HG02588 (cell line): Measurements from ENCODE around the gene ANO1.

Experiments used
- ATAC-seq: cut with Tn5 transposase; IDR thresholded peaks from one replicate; pipeline ENCODE4 v1.9.1; 2021; ENCODE audit warnings: mild to moderate bottlenecking, moderate library complexity; ENCODE audit not compliant: unreplicated experiment

ANO1 gene

DNA sequence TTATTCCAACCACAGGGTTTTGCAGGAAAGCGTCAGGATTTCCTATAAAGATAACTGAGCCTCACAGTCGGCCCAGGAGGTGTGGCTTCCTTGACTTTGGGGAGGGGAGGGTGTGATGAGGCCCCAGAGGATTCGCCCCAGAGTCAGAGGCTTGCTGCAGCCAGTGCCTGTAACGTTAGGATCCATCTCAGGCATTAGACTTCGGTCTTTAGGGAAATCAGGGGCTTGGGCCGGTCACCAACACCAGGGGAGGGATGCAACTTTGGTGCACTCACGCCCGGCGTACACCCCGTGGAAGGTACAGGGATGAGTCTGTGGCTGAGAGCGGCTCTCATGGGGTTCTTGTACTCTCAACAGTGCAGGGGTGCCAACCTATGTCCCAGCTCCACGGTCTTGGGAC, 5.7 kb upstream of the ANO1 start:
- ATAC-seq = no peak

DNA sequence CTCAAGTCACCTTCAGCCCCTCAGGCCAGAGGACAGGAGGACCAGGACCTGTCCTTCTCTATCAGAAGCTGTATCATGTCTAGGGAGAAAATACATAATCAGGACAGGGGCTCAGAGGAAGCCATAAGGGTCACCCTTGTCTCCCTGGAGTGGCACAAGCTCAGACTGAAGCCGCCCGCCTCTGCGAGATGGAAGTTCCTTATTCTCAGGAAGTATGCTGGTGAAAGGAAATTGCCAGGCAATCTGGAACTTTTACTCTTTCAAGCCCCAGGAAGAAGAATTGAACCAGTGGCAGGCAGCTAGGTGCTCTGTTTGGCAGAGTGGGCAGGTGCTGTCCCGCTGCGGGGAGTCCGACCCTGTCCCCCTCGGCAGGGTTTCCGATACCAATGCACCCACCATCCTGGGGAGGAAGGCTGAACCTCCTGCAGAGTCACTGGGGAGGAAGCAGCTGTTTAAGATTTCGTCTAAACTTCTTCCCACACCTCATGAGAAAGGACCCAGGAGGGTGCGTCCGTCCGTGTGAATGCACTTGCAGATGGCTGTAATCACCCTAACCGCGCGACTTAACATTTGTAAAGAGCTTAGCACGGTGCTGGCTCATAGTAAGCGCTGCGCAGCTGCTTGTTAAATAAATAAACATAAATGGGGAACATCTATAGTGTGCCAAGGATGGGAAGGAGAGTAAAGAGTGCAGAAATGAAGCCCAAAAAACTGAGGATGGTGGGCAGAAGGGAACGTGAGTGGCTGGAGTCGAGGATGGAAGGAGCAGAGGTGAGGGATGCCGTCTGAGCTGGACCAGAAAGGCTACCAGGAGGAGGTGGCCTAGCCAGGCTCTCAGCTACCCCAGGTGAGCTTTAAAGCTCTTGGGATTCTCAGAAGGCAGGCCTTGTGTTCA, 5.0 kb upstream of the ANO1 start:
- no peak for ATAC-seq

DNA sequence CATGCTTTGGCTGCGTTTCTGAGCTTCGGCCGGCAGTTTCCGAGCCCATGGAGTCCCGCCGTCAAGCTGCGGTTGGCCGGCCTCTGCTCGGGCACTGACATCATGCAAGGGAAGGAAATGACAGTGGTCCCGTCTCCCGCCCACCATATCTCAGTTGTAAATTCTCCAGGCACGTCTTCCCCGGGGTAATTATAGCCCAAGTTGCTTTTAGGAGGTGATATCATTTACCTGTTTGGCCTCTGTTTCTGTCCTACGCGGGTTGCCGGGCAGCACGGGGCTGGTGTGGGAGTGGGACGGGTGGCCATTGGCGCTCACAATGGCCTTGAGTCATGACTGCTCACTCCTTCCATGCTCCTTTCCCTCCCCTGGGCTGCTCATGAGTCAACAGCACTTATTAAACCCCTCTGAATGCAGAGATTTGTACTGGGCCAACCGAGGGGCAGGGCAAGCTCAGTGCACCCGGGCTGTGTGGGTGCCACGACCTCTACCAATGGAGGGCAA, 4.2 kb upstream of the ANO1 start:
- ATAC-seq = no peak

DNA sequence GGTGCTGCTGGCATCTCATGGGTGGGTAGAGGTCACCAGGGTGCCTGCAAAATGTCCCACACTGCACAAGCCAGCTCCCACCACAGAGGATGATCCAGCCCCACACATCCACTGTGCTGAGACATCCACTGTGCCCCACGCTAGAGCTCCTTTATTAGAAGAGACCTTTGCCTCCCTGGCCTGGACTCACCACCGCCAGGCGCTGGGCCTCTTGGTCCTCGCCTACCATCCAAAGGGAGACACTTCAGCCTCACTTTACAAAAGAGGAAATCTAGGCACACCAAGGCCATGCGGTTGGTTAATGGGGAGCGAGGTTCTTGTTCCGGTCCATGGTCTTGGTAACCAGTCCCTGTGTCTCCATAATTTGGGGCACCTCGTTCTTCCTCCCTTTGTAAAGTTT, 3.4 kb upstream of the ANO1 start:
- no peak for ATAC-seq

DNA sequence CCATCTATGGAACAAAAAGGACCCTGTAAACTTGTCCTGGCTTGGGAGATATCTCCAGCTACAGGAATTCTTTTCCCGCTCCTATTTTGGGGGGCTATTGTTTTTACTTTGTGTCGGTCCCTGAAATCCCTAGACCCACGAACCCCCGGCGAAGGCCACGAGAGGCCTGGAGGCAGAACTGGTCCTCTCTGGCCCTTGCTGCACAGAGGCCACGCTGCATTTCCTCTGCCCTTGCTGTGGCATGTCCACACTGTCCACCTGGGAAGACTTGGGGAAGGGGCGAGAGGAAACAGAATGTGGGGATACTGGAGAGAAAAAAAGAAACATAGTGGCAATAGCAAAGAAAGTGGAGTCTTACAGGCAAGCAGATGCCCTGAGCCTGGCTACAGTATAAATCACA, 2.3 kb upstream of the ANO1 start:
- ATAC-seq = no peak

DNA sequence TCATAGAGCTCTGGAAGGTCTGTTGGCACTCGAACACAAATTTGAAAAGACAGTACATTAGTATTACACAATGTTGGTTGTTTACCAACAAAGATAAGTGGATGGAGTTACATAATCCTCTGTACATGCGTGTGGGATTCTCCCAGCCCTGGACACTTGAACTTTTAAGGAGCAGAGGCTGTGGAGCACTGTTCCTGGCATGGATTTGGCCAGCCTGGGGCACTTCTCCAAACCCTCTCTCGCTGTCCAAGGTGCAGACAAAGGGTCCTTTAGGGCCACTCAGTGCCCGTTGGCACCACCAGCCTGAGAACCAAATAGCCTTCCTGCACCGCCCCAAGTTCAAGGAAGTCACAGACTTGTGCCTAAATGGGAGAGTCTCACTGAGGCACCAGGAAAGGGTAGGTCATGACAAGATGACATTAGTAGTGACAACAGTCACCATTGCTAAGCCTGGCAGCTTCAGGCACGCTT, 1.6 kb upstream of the ANO1 start:
- no peak for ATAC-seq

DNA sequence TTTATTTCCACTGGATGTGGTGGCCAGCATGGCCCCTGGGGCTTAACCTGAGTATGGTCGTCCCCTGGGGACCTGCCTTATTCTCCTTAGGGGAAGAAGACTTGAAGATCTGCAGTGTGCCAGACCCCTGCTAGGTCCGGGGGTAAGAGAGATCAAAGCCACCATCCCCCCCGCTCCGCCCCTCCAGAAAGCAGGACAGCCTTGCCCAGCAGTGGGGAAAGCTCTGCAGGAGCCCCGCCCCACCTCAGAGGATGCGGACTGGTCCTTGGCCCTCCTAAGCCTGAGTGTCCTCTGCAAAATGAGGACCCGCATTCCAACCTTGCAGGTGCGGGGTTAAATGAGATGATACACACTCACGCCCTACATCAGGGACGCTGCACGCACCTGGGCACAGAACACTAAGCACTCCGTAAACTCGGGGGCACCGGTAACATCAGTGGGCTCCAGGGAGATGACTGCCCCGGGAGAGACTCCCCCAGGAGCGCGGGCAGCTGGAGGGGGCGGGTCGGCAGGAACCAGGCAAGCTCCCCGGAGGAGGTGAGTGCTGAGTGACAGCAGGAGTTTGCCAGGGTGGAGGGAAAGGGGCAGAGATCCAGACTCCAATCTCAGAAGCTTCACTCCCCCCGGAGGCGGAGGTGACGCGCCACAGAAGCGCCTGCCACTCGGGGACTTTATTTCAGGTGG, 564 bp upstream of the ANO1 start:
- ATAC-seq = no peak

DNA sequence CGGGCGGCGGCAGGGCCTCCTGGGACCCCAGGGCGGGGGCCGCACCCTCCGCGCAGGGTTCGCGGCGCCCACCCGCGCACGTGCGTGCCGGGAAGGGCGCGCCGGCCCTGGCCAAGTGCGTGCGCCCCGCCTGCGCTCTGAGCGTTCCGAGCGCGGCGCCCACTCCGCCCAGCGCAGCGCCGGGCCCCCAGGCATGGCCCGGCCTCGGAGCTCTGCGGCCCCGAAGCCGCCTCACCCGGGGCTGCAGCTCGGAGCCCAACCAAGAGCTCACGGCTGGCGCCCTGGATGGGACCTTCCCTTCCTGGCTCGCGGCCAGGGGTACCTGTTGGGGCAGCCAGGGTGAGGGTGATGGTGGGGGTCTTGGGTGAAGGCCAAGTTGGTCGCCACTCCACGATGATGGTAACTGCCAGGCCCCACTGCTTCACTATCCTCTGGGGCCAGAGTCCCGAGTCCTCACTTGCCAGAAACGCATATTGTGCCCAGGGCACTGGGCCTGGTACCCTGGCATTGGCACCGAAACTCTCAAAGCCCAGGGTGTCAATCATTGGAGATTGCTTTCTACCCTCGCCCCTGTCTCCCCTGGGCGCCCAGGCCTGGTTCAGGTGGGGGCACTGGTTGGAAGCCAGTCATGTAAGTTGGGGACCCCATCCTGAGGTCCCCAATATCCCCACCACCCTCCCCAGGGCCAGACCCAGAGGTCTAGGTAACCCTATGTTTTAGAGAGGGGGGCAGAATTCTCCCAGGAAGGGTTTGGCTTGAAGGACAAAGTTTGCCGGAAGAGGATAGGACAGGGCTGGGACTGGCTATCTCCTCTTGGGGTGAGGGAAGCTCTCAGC, 882 bp downstream of the ANO1 start:
- ATAC-seq = no peak

DNA sequence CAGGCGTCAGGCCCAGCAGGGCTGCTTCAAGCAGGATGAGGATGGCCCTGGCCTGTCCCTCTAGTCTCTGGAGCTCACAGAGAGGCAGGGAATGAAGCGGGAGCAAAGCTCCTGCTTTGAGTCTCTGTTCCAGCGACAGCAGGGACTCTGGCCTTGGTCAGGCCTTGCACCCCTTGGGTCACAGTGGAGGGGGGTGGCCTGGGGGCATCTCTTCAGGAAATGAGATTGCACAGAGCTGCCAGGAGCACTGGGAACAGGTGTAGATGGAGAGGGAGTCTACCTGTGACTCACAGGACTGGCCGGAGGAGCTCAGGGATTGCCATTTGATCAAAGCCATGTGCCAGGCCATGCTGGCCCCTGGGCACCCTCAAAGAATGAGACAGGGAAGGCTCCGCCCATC, 1.6 kb downstream of the ANO1 start:
- no peak for ATAC-seq

DNA sequence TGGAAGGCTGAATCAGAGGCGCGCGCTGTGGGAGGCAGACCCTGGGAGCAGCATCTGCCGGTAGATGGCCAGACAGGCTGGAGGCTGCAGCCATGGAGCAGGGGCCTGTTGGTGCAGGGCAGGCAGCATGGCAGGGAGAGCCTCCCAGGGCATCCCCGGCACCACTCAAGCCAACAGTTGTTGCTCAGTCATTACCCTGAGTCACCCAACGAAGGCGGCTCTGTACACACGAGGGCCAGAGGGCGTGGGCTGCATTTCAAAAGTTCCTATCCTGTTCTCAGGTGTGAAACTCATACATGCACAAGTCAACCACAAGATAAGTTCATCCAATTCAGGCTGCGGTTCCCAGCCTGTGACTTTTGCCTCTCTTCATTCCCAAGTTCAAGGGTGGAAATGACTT, 2.6 kb downstream of the ANO1 start:
- no peak for ATAC-seq

DNA sequence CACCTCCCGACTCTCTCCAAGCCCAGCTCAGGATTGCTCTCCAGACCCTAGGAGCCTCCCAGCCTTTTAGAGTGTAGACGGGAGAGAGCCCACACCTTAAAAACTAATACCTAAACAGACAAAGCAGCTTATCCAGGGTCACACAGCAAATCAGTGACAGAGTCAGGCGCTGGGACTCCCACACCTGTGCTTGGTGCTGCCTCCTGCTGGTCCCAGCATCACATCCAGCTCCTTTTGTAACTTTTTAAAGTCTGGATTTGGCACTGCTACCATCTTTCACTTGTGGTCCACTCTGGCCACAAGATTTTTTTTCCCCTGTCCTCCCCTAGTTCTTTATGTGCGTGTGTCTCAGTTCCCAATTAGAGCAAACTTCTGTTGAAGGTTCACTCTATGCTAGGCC, 4.7 kb downstream of the ANO1 start:
- ATAC-seq = no peak

DNA sequence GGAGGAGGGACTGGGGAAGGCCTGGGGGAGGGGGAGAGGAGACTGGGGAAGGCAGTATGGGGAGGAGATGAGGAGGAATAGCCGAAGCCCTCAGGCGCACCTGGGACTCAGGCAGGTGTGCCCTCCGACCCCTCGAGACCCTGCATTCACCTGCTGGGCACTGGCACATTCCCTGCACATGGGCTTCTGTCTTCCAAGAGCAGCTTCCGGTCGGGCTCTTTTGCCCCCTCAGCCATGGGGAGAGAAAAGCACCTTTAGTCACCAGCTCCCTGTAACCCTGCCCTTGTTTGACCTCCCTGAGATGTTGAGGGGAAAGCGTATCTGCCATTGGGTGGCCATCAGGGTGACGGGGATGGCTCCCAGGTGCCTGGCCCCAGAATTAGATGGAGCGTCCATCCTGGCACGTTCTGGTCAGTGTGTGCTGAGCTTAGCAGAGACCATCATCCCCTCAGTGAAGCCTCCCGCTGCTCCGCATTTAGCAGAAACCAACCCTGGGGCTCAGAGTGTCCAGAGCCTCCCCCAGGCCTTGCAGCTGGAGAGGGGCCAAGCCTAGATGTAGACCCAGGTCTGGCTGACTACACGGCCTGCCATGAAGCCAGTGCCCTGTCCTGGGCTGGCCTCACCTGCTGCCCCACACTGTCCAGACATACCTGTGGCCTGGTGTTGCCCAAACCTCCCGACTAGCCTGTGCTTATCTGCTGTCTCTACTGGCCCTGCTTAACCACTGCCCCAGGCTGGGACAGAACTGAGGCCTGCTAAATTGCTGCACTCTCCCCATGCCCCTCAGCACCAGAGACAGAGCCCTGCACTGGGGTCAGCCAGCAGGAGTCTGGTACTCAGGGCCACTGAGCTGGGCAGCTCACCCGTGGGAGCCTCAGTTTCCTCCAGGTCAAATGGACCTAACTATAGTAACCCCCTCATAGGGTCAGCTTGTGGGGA, 6.2 kb downstream of the ANO1 start:
- no peak for ATAC-seq

DNA sequence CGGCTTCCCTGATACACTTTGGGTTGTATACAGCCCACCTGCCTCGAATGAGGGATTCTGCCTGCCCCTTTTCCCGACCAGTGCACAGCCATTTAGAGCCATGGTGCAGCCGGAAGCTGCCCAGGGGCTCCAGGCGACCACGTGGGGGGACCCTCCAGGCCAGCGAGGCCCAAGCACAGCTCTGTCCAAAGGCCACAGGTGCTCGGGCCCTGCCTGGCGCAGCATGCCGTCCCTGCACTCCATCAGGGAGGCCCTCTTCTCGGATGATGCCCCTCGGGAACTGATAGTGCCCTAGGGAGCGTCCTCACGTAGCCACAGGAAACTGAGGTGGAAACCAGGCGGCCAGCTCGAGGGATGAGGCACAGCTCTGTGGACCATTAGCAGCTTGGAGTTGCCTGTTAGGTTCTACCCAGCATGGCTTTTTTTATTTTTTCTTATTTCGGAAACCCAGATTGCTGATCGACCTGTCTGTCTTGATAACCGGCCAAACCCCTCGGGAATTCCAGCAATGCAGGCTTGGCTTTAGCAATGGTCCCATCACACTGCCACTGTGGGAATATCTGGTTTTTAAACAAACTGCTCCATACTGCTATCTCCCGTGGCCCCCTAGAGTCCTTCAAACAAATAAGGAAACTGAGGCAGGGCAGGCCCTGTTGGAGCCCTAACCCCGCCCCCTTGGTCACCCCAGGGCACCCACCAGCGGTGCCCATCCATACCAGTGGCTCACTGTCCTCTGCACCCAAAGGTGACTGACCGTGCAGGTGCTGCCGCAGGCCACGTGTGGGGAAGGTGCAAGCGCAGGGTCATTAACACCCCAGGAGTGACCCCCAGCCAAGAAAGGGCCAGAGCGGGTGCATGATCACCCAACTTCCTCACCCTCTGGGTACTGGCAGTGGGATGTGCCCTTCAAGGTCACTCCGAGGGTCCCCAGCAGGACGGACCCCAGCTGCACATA, 8.0 kb downstream of the ANO1 start:
- ATAC-seq = no peak

DNA sequence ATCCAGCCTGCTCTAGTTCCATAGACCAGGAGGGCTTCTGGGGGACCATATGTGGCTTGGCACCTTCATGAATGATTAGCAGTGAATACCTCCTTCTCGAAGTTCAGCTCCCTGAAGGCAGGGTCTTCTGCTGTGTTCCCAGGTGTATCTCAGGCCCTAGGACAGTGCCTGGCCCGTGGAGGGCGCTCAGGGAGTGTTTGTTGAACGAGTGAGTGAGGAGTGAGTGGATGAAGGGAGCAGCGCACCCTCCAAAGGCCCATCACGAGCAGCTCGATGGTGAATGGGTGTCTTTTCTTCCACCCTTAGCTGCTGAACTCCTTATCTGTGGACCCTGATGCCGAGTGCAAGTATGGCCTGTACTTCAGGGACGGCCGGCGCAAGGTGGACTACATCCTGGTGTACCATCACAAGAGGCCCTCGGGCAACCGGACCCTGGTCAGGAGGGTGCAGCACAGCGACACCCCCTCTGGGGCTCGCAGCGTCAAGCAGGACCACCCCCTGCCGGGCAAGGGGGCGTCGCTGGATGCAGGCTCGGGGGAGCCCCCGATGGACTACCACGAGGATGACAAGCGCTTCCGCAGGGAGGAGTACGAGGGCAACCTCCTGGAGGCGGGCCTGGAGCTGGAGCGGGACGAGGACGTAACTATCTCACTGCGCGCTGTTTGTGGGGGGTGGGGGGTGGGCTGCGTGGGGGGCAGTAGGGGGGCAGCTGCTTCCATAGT, 9.5 kb downstream of the ANO1 start:
- no peak for ATAC-seq

DNA sequence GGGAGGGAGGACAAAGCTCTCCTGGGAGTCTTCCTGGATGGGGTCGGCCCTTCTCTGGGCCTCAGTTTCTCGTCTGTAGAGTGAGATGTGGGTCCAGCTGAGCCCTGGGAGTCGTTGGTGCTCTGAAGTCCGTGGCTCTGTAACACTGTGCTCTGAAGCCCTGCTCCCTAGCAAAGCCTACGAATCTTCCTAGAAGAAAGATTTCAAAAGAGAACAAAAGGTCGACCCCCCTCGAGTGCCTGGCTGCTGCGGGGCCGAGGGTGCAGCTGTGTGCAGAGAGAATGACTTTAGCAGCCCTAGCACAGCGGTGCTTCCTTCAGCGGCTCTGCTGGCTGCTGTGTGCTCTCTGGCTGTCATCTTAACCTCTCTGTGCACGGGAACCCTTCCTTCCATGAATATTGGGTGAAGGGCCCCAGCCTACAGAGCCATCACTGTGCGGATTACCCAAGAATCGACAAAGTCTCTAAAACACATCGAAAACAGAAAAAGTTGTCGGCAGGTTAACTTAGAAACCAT, 10.7 kb downstream of the ANO1 start:
- no peak for ATAC-seq

DNA sequence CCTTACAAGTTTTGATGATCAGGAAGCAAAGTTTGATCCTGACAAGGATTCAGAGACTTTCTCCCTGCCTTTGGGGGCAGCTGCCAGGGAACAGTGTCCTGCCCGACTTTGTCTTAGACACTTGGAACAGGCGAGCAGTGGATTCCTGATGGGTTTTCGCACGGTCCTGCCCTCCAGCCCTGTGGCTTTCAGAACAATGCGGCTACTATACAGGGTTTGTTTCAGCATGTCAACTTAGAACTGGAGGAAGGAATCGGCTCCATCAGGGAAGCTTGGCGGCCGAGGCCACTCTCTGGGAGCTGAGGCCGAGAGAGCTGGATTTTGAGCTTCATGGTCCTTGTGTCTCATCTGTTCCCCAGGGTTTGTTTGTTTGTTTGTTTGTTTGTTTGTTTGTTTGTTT, 11.5 kb downstream of the ANO1 start:
- ATAC-seq = no peak

DNA sequence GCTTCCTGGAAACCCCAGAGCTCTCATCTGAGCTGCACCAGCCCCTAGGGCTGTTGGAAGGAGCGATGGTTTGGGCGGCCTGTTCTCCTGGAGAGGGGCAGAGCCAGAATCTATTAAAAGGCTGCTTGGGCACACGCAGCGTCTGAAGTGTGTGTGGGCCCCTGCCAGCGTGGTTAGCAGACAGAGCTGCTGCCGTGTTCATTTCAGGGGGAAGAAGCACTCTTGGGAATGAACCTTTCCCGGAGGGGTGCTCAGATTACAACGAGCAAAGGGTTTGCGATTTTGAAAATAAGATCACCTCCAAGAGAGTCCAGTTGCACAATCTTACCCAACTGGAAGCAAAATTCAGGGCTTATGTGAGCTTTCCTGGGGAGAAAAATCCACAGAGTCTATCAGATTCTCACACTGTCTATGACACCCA, 12.9 kb downstream of the ANO1 start:
- no peak for ATAC-seq

DNA sequence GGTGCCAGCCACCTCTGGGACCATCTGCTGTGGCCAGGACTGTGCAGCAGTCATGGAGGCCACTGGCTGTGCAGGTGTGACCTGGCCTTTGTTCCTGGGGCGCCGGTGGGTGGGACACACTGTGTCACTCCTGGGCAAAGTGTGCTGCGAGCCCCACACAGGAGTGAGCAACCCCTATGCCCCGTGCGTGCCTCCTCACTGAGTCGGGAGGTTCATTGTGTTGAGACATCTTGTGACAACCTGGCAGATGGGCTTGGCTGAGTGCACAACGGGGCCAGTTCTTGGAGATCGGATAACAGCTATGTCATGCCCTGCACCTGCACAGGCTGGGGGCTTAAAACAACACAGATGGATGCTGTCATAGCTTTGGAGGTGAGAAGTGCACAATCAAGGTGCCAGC, 13.5 kb downstream of the ANO1 start:
- no peak for ATAC-seq
